IMR-90 (cell line): Measurements from ENCODE around the gene AP2B1. TPM values are rescaled to one million over a fixed set of nuclear protein-coding genes. Genes with fewer than 3 reads are reported as not detected.

Source experiments
- ATAC-seq: fragments of 200-7000 bp; cut with Tn5 transposase; 2 replicates; pipeline ENCODE4 v1.9.1; 2020; ENCODE audit warnings: low read depth, mild to moderate bottlenecking, moderate library complexity
- BruUV-seq: library from RNA; stranded (reverse); fragments of 400-500 nt; replicated peaks from 2 replicates; lab custom pipeline; 2021; lab: Mats Ljungman, UMichigan
- CTCF ChIA-PET: fragments of 300-600 bp; formaldehyde crosslinking; extraction: SDS; loops from one replicate; lab custom pipeline; 2021; ENCODE audit warnings: antibody characterized with exemption; lab: Yijun Ruan, JAX
- POLR2A ChIA-PET: fragments of 300-600 bp; sonication (Branson Sonifier 250); formaldehyde crosslinking; loops from one replicate; lab custom pipeline; 2022; ENCODE audit warnings: antibody characterized with exemption; ENCODE audit not compliant: unreplicated experiment; lab: Charles Lee
- DNase-seq: peaks from one replicate; pipeline ENCODE4 v3.0.0; 2013
- H2AFZ ChIP-seq: replicated peaks from 2 replicates; pipeline ENCODE3; 2013; ENCODE audit warnings: low read length, mild to moderate bottlenecking; ENCODE audit not compliant: poor library complexity
- H2AK5ac ChIP-seq: 2 replicates; pipeline ENCODE4 v1.6.1; 2013; ENCODE audit warnings: low read depth, low read length, inconsistent platforms
- H2AK9ac ChIP-seq: replicated peaks from 2 replicates; pipeline ENCODE3; 2013; ENCODE audit warnings: mild to moderate bottlenecking, low read depth, low read length, moderate library complexity; ENCODE audit not compliant: poor library complexity
- H2BK120ac ChIP-seq: 2 replicates; pipeline ENCODE4 v1.6.1; 2013; ENCODE audit warnings: low read depth, low read length, inconsistent platforms
- H2BK15ac ChIP-seq: 3 replicates; pipeline ENCODE4 v1.6.1; 2013; ENCODE audit warnings: low read depth, low read length, inconsistent platforms
- H2BK20ac ChIP-seq: 2 replicates; pipeline ENCODE4 v1.6.1; 2013; ENCODE audit warnings: low read depth, mild to moderate bottlenecking, inconsistent platforms, low read length, moderate library complexity
- H2BK5ac ChIP-seq: 2 replicates; pipeline ENCODE4 v1.6.1; 2013; ENCODE audit warnings: mild to moderate bottlenecking, low read depth, low read length, inconsistent platforms; ENCODE audit not compliant: poor library complexity, severe bottlenecking
- H3K14ac ChIP-seq: replicated peaks from 2 replicates; pipeline ENCODE4 v1.6.1; 2013; ENCODE audit warnings: low read depth, low read length, inconsistent platforms
- H3K18ac ChIP-seq: 2 replicates; pipeline ENCODE4 v1.6.1; 2013; ENCODE audit warnings: low read depth, low read length, control low read depth
- H3K23ac ChIP-seq: 2 replicates; pipeline ENCODE4 v1.6.1; 2013; ENCODE audit warnings: low read depth, low read length, inconsistent platforms
- H3K27ac ChIP-seq: 2 replicates; pipeline ENCODE4 v1.5.1; 2013; ENCODE audit warnings: mild to moderate bottlenecking, control low read depth, low read length; ENCODE audit not compliant: insufficient read depth
- H3K27me3 ChIP-seq: 2 replicates; pipeline ENCODE4 v1.6.1; 2013; ENCODE audit warnings: low read length; ENCODE audit not compliant: control insufficient read depth, insufficient read depth
- H3K36me3 ChIP-seq: 2 replicates; pipeline ENCODE4 v1.6.1; 2013; ENCODE audit warnings: low read length, mixed read lengths; ENCODE audit not compliant: control insufficient read depth, insufficient read depth
- H3K4ac ChIP-seq: 2 replicates; pipeline ENCODE4 v1.6.1; 2013; ENCODE audit warnings: low read depth, low read length, inconsistent platforms
- H3K4me1 ChIP-seq: 2 replicates; pipeline ENCODE4 v1.6.1; 2013; ENCODE audit warnings: low read length, mixed read lengths; ENCODE audit not compliant: control insufficient read depth, insufficient read depth
- H3K4me2 ChIP-seq: 2 replicates; pipeline ENCODE4 v1.6.1; 2013; ENCODE audit warnings: low read depth, mild to moderate bottlenecking, control low read depth, low read length, moderate library complexity
- H3K4me3 ChIP-seq: 2 replicates; pipeline ENCODE4 v1.5.1; 2013; ENCODE audit warnings: low read depth, mild to moderate bottlenecking, control low read depth, low read length, moderate library complexity; ENCODE audit not compliant: insufficient read depth
- H3K56ac ChIP-seq: 2 replicates; pipeline ENCODE4 v1.6.1; 2013; ENCODE audit warnings: low read length, inconsistent platforms; ENCODE audit not compliant: insufficient read depth; ENCODE audit errors: extremely low read depth
- H3K79me1 ChIP-seq, 2 experiments: 2 replicates each; pipeline ENCODE4 v1.6.1; 2013; ENCODE audit warnings: low read length in 2 of 2, inconsistent platforms in 1 of 2, low read depth in 1 of 2
- H3K9ac ChIP-seq: 2 replicates; pipeline ENCODE4 v1.6.1; 2013; ENCODE audit warnings: low read depth, low read length, control low read depth
- H3K9me1 ChIP-seq: 2 replicates; pipeline ENCODE4 v1.6.1; 2013; ENCODE audit warnings: low read length, inconsistent platforms; ENCODE audit not compliant: insufficient read depth
- H3K9me3 ChIP-seq: 2 replicates; pipeline ENCODE4 v1.6.1; 2013; ENCODE audit warnings: low read length; ENCODE audit not compliant: control insufficient read depth, insufficient read depth
- H4K20me1 ChIP-seq: 2 replicates; pipeline ENCODE4 v1.6.1; 2013; ENCODE audit warnings: low read length, inconsistent platforms; ENCODE audit not compliant: insufficient read depth
- H4K5ac ChIP-seq: 2 replicates; pipeline ENCODE4 v1.6.1; 2013; ENCODE audit warnings: mild to moderate bottlenecking, low read depth, low read length, control low read depth
- H4K8ac ChIP-seq, 2 experiments: 2 replicates each; pipeline ENCODE4 v1.6.1; 2013; ENCODE audit warnings: low read depth in 2 of 2, low read length in 2 of 2, control low read depth in 1 of 2, inconsistent platforms in 1 of 2
- H4K91ac ChIP-seq: 2 replicates; pipeline ENCODE4 v1.6.1; 2013; ENCODE audit warnings: low read depth, low read length, inconsistent platforms; ENCODE audit not compliant: insufficient read depth
- BHLHE40 ChIP-seq: fragments of 150-350 bp; IDR thresholded peaks from 2 replicates; pipeline ENCODE4 v1.6.1; 2016; ENCODE audit warnings: mild to moderate bottlenecking, low read depth, low read length
- CEBPB ChIP-seq: IDR thresholded peaks from 2 replicates; pipeline ENCODE4 v1.6.1; 2012; ENCODE audit warnings: low read depth, low read length, improper control_type of control experiment
- CHD1 ChIP-seq: IDR thresholded peaks from 2 replicates; pipeline ENCODE4 v1.6.1; 2012; ENCODE audit warnings: low read depth, low read length, improper control_type of control experiment
- CTCF ChIP-seq: conservative IDR thresholded peaks from 2 replicates; pipeline ENCODE4 v1.5.1; 2012; ENCODE audit warnings: mild to moderate bottlenecking, low read depth, low read length, improper control_type of control experiment
- ELK1 ChIP-seq: fragments of 150-350 bp; IDR thresholded peaks from 2 replicates; pipeline ENCODE4 v1.6.1; 2016; ENCODE audit warnings: low read depth, mild to moderate bottlenecking, low read length, moderate library complexity, borderline replicate concordance
- FOS ChIP-seq: fragments of 150-350 bp; IDR thresholded peaks from 2 replicates; pipeline ENCODE4 v1.6.1; 2016; ENCODE audit warnings: low read depth, low read length
- MAFK ChIP-seq: IDR thresholded peaks from 2 replicates; pipeline ENCODE4 v1.6.1; 2012; ENCODE audit warnings: low read depth, low read length, improper control_type of control experiment
- MAZ ChIP-seq: IDR thresholded peaks from 2 replicates; pipeline ENCODE4 v1.6.1; 2012; ENCODE audit warnings: low read depth, mild to moderate bottlenecking, low read length, improper control_type of control experiment, moderate library complexity, borderline replicate concordance
- MXI1 ChIP-seq: IDR thresholded peaks from 2 replicates; pipeline ENCODE4 v1.6.1; 2012; ENCODE audit warnings: low read depth, mild to moderate bottlenecking, low read length, moderate library complexity, borderline replicate concordance
- NFE2L2 ChIP-seq: fragments of 150-350 bp; IDR thresholded peaks from 2 replicates; pipeline ENCODE4 v1.6.1; 2016; ENCODE audit warnings: low read depth, mild to moderate bottlenecking, low read length
- POLR2A ChIP-seq: IDR thresholded peaks from 2 replicates; pipeline ENCODE4 v1.6.1; 2012; ENCODE audit warnings: mild to moderate bottlenecking, low read depth, low read length
- RAD21 ChIP-seq: IDR thresholded peaks from 2 replicates; pipeline ENCODE4 v1.6.1; 2012; ENCODE audit warnings: low read length, improper control_type of control experiment
- RCOR1 ChIP-seq: IDR thresholded peaks from 2 replicates; pipeline ENCODE4 v1.6.1; 2012; ENCODE audit warnings: mild to moderate bottlenecking, low read length, improper control_type of control experiment; ENCODE audit not compliant: insufficient replicate concordance
- RFX5 ChIP-seq: IDR thresholded peaks from 2 replicates; pipeline ENCODE4 v1.8.0; 2012; ENCODE audit warnings: low read depth, mild to moderate bottlenecking, low read length, moderate library complexity
- USF2 ChIP-seq: fragments of 150-350 bp; IDR thresholded peaks from 2 replicates; pipeline ENCODE4 v1.6.1; 2017; ENCODE audit warnings: mild to moderate bottlenecking, antibody characterized with exemption, low read length, low read depth
- WGBS, 2 experiments: methylation state at CpG; one replicate each; pipeline versions ENCODE4 v1.1.5 to v1.1.7; 2013; ENCODE audit warnings: missing lambda C conversion rate in 2 of 2; ENCODE audit not compliant: insufficient read length in 1 of 2; ENCODE audit errors: extremely low coverage in 2 of 2; 5-methylcytosine and 5-hydroxymethylcytosine counted together
- dilution Hi-C: fragments of 300-500 bp; cut with HindIII; formaldehyde crosslinking; loops from one replicate; pipeline ENCODE4 v1.14.3; 2018; ENCODE audit warnings: low sequenced_read_pairs; ENCODE audit not compliant: unreplicated experiment
- in situ Hi-C: fragments of 300-500 bp; cut with MboI; formaldehyde crosslinking; loops from 3 replicates; pipeline ENCODE4 v1.14.3; 2019; ENCODE audit warnings: low sequenced_read_pairs, inconsistent platforms, mixed read lengths
- intact Hi-C: fragments of 100-400 bp; cut with micrococcal nuclease; formaldehyde crosslinking; loops from 2 replicates; pipeline ENCODE4 v1.10.0; 2022
- polyA plus RNA-seq, 3 experiments: library from polyadenylated mRNA; depleted of rRNA; stranded (reverse); fragments of >200 nt; gene quantifications; 2 replicates each; pipeline ENCODE4 v1.2.3, GENCODE V29; 2012; ENCODE audit warnings: low replicate concordance in 1 of 3
- total RNA-seq: library from RNA; depleted of rRNA; stranded (reverse); fragments of >200 nt; gene quantifications from 2 replicates; pipeline ENCODE4 v1.2.3, GENCODE V29; 2012

AP2B1 gene
- total and polyA plus RNA-seq, 2 of the 4 experiments (the other 2 are of a cell fraction): 102 to 125 TPM

- no peak overlapping the region for H2AFZ ChIP-seq
- no peak for TF ChIP-seq MAZ
- no peak for TF ChIP-seq CHD1
- no peak for TF ChIP-seq MXI1
- TF ChIP-seq USF2: no peak
- no peak for TF ChIP-seq RAD21
- no peak for TF ChIP-seq CEBPB
- TF ChIP-seq RFX5: no peak
- no peak for TF ChIP-seq CTCF
- no peak for TF ChIP-seq BHLHE40
- TF ChIP-seq ELK1: no peak
- no peak for TF ChIP-seq FOS
- TF ChIP-seq POLR2A: no peak
- TF ChIP-seq MAFK: no peak
- TF ChIP-seq RCOR1: no peak
- no peak for TF ChIP-seq NFE2L2
Measured at GRCh38 chr17:35541434-35541833, 45.7 kb upstream of the AP2B1 start.

More at GRCh38 chr17:35541434-35541833, 45.7 kb upstream of the AP2B1 start:
- no peak overlapping the region for H3K4me3 ChIP-seq
- no peak overlapping the region for H2BK15ac ChIP-seq
- H2BK120ac ChIP-seq: peak overlapping the region; percentile 75; the same call in 1 of the 2 replicates
- DNase-seq (no peak), ATAC-seq (no peak)
- H3K4me1 ChIP-seq: no peaks in the 10 kb centered on the region
- H4K8ac ChIP-seq: peak overlapping the region; percentile 56 to 76; a peak in 3 of 4 replicates
- 0 out of 2 replicates have a peak overlapping the region, but pooled peaks have one; percentile 25 for H3K9ac ChIP-seq
- H3K4ac ChIP-seq: 0 out of 2 replicates have a peak overlapping the region, but pooled peaks have one; percentile 14
- no peaks in the 10 kb centered on the region for H4K20me1 ChIP-seq
- CTCF ChIA-PET: interaction anchor here (1.8 kb wide), 1 partner anchor 206 kb away, joined by 4 read pairs; no protein-coding TSS in a partner anchor
- H2BK5ac ChIP-seq: peak overlapping the region; percentile 71
- H2AK5ac ChIP-seq: no peak overlapping the region
- no peaks in the 10 kb centered on the region for H3K9me3 ChIP-seq
- H4K91ac ChIP-seq: peak overlapping the region; percentile 11; the same call in 1 of the 2 replicates
- H3K79me1 ChIP-seq: no peaks in the 10 kb centered on the region
- H4K5ac ChIP-seq: peak overlapping the region; percentile 90
- H3K56ac ChIP-seq: no peak overlapping the region; the same call in 1 of the 2 replicates
- intact Hi-C loops: loop anchor here (2.0 to 10.0 kb wide), 2 partner anchors 547 to 1121 kb away; no protein-coding TSS in a partner anchor
- peaks cover 3% of the 10 kb centered on the region; the same call in 1 of the 2 replicates for H3K27me3 ChIP-seq
- H3K14ac ChIP-seq: 0 out of 2 replicates have a peak overlapping the region, but pooled peaks have one; percentile 4
- peak overlapping the region; percentile 73; the same call in 1 of the 2 replicates for H2BK20ac ChIP-seq
- BruUV-seq: no TSS peak
- POLR2A ChIA-PET: no interaction called here
- in situ Hi-C loops: loop anchor here (25.0 kb wide), 1 partner anchor 1129 kb away; no protein-coding TSS in a partner anchor
- no peaks in the 10 kb centered on the region for H3K36me3 ChIP-seq
- dilution Hi-C loops: loop anchor here (25.0 kb wide), 2 partner anchors 229 to 354 kb away; partner anchors contain the start of gene SLC35G3
- H3K23ac ChIP-seq: no peak overlapping the region
- H3K27ac ChIP-seq: peak overlapping the region; percentile 2; the same call in 1 of the 2 replicates
- WGBS, 2 experiments: no CpG with 5 or more reads among the region's 1 CpG
- no peaks in the 10 kb centered on the region for H3K9me1 ChIP-seq
- H3K18ac ChIP-seq: peak overlapping the region; percentile 72
- H2AK9ac ChIP-seq: no peak overlapping the region
- H3K4me2 ChIP-seq: peak overlapping the region; percentile 79; the same call in 1 of the 2 replicates
